ENCODE measurements around the gene SCAI.

The SCAI gene

DNA sequence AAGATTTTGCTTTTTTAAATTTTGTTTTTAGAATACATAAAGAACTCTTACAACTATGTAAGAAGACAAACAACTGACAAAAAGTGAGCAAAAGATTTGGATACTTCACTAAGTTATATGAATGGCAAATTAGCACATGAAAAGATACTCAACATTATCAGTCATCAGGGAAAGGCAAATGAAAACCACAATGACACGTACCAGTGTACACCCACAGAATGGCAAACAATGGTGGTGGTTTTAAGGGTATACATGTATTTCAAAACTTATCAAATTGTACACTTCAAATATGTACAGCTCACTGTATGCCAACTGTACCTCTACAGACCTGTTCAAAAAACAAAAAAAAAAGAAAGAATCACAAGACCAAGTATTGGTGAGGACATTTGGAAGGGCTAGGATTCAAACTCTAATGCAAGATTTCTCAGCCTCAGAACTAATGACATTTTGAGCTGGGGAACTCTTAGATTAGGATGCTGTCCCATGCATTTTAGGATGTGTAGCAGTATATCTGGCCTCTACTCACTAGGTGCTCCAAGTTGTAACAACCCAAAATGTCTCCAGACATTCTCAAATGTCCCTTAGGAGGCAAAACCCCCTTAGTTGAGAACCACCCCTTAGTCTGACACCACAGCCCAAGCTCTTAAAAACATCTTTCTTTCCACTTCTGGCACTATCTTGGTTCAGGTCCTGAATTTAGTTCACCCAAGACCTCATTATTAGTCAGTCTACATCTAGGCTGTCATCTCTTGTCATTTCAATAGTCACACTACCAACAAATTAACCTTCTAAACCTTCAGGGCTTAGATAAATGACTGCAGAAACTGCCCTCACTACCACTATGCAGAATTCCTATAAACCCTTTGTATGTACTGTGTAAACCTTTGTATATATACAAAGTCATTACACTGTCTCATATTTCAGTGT is 9.7 kb downstream of the SCAI start:
- Histone ChIP-seq H4K20me1 (ENCODE audit: control insufficient read depth, insufficient read depth, low read depth, low read length) (no peaks in the 10 kb centered on the region), H3K9me3 (ENCODE audit: control insufficient read depth, insufficient read depth, low read length) (no peaks in the 10 kb centered on the region; the same call in 1 of the 2 replicates), H3K27me3 (ENCODE audit: control insufficient read depth, low read length) (no peaks in the 10 kb centered on the region), H3K27ac (ENCODE audit: low read depth, low read length) (no peak overlapping the region), H3K4me1 (ENCODE audit: control insufficient read depth, low read length) (no peaks in the 10 kb centered on the region), H3F3A (ENCODE audit: control insufficient read depth, insufficient read depth) (no peaks in the 10 kb centered on the region), H3K36me3 (ENCODE audit: control insufficient read depth, low read length) (no peaks in the 10 kb centered on the region; the same call in 1 of the 2 replicates), H3K4me3 (ENCODE audit: low read length) (no peak overlapping the region), H3K4me2 (ENCODE audit: low read length) (no peak overlapping the region), H3K79me2 (ENCODE audit: control insufficient read depth, low read length) (peaks cover 9% of the 10 kb centered on the region), H3K9me2 (replicated peaks; ENCODE audit: control insufficient read depth, low read length) (no peaks in the 10 kb centered on the region)
- no peak for TF ChIP-seq EZH2phosphoT487 (IDR thresholded peaks at IDR 0.05; ENCODE audit: borderline replicate concordance, low read length)
- TF ChIP-seq, protein P1, sequence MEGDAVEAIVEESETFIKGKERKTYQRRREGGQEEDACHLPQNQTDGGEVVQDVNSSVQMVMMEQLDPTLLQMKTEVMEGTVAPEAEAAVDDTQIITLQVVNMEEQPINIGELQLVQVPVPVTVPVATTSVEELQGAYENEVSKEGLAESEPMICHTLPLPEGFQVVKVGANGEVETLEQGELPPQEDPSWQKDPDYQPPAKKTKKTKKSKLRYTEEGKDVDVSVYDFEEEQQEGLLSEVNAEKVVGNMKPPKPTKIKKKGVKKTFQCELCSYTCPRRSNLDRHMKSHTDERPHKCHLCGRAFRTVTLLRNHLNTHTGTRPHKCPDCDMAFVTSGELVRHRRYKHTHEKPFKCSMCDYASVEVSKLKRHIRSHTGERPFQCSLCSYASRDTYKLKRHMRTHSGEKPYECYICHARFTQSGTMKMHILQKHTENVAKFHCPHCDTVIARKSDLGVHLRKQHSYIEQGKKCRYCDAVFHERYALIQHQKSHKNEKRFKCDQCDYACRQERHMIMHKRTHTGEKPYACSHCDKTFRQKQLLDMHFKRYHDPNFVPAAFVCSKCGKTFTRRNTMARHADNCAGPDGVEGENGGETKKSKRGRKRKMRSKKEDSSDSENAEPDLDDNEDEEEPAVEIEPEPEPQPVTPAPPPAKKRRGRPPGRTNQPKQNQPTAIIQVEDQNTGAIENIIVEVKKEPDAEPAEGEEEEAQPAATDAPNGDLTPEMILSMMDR (IDR thresholded peaks at IDR 0.05; ENCODE audit: low read depth, low read length, poor library complexity, severe bottlenecking) = no peak

DNA sequence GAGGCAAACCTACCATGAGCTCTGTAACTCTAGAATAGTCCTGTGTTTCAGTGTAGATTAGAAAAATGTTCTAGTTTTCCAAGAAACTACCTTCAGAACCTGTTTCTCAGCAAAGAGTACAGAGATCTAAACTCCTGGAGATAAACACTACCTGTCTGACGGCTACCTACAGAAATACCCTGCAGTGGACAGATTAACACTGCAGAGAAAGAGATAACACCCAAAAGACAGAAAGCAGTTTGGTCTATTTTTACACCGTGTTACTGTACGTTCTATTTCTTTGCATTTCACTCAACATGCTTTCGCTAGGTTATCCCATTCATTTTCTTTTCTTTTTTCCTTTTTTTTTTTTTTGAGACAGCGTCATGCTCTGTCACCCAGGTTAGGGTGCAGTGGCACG is 11.6 kb downstream of the SCAI start:
- Histone ChIP-seq H3K4me1 (ENCODE audit: control insufficient read depth, low read length) (peaks cover under 1% of the 10 kb centered on the region; the same call in 1 of the 2 replicates), H3K4me2 (ENCODE audit: low read length) (no peak overlapping the region), H3K27me3 (ENCODE audit: control insufficient read depth, low read length) (no peaks in the 10 kb centered on the region), H4K20me1 (ENCODE audit: control insufficient read depth, insufficient read depth, low read depth, low read length) (no peaks in the 10 kb centered on the region), H3K4me3 (ENCODE audit: low read length) (no peak overlapping the region), H3K27ac (ENCODE audit: low read depth, low read length) (no peak overlapping the region), H3K79me2 (ENCODE audit: control insufficient read depth, low read length) (peaks cover 9% of the 10 kb centered on the region), H3K36me3 (ENCODE audit: control insufficient read depth, low read length) (no peaks in the 10 kb centered on the region; the same call in 1 of the 2 replicates), H3K9me2 (replicated peaks; ENCODE audit: control insufficient read depth, low read length) (no peaks in the 10 kb centered on the region), H3K9me3 (ENCODE audit: control insufficient read depth, insufficient read depth, low read length) (no peaks in the 10 kb centered on the region; the same call in 1 of the 2 replicates), H3F3A (ENCODE audit: control insufficient read depth, insufficient read depth) (no peaks in the 10 kb centered on the region)
- TF ChIP-seq EZH2phosphoT487 (IDR thresholded peaks at IDR 0.05; ENCODE audit: borderline replicate concordance, low read length) = no peak
- TF ChIP-seq, protein P1 (IDR thresholded peaks at IDR 0.05; ENCODE audit: low read depth, low read length, poor library complexity, severe bottlenecking) = no peak

DNA sequence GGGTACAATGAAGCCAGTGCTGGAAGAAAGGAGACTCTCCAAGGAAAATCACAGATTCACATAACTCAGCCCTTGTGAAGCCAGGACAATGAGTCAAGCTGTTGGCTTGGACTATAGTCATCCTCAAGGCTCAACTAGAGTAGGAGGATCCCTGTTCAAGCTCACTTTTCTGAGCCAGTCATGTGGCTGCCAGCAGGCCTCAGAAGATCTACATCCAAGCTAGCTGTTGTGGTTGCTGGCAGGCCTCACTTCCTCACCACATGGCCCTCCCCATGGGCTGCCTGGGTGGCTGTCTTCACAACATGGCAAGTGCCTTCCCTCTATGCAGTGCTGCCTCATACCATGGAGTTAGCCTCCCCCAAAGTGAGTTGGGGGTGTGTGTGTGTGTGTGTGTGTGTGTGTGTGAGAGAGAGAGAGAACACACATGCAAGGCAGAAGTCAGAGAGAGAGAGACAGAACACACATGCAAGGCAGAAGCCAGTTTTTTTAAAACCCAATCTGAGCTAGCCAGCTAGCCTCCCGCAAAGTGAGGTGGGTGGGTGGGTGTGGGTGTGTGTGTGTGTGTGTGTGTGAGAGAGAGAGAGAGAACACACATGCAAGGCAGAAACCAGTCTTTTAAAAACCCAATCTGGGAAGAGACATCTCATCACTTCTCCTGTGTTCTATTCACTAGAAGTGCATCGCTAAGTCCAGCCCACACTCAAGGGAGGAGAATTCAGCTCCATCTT is 17.1 kb downstream of the SCAI start:
- Histone ChIP-seq H4K20me1 (ENCODE audit: control insufficient read depth, insufficient read depth, low read depth, low read length) (no peaks in the 10 kb centered on the region), H3K27me3 (ENCODE audit: control insufficient read depth, low read length) (no peaks in the 10 kb centered on the region), H3K36me3 (ENCODE audit: control insufficient read depth, low read length) (no peaks in the 10 kb centered on the region), H3K4me2 (ENCODE audit: low read length) (peak overlapping the region; percentile 43), H3K9me3 (ENCODE audit: control insufficient read depth, insufficient read depth, low read length) (no peaks in the 10 kb centered on the region), H3F3A (ENCODE audit: control insufficient read depth, insufficient read depth) (no peaks in the 10 kb centered on the region), H3K27ac (ENCODE audit: low read depth, low read length) (no peak overlapping the region), H3K79me2 (ENCODE audit: control insufficient read depth, low read length) (peaks cover 2% of the 10 kb centered on the region; the same call in 1 of the 2 replicates), H3K4me1 (ENCODE audit: control insufficient read depth, low read length) (peaks cover 16% of the 10 kb centered on the region), H3K4me3 (ENCODE audit: low read length) (no peak overlapping the region), H3K9me2 (replicated peaks; ENCODE audit: control insufficient read depth, low read length) (no peaks in the 10 kb centered on the region)
- no peak for TF ChIP-seq EZH2phosphoT487 (IDR thresholded peaks at IDR 0.05; ENCODE audit: borderline replicate concordance, low read length)
- TF ChIP-seq, protein P1 (IDR thresholded peaks at IDR 0.05; ENCODE audit: low read depth, low read length, poor library complexity, severe bottlenecking) = no peak
